ENCODE results near the gene ALPK1.

- TF ChIP-seq CEBPB (IDR thresholded peaks at IDR 0.05) (peak; percentile 94), EGR1 (IDR thresholded peaks at IDR 0.05) (no peak), TAF1 (IDR thresholded peaks at IDR 0.05; ENCODE audit: low read depth) (no peak), ZBTB7A (IDR thresholded peaks at IDR 0.05; ENCODE audit: low read depth) (no peak), RAD21 (IDR thresholded peaks at IDR 0.05; ENCODE audit: low read depth) (no peak)
- TF ChIP-seq, protein P1, sequence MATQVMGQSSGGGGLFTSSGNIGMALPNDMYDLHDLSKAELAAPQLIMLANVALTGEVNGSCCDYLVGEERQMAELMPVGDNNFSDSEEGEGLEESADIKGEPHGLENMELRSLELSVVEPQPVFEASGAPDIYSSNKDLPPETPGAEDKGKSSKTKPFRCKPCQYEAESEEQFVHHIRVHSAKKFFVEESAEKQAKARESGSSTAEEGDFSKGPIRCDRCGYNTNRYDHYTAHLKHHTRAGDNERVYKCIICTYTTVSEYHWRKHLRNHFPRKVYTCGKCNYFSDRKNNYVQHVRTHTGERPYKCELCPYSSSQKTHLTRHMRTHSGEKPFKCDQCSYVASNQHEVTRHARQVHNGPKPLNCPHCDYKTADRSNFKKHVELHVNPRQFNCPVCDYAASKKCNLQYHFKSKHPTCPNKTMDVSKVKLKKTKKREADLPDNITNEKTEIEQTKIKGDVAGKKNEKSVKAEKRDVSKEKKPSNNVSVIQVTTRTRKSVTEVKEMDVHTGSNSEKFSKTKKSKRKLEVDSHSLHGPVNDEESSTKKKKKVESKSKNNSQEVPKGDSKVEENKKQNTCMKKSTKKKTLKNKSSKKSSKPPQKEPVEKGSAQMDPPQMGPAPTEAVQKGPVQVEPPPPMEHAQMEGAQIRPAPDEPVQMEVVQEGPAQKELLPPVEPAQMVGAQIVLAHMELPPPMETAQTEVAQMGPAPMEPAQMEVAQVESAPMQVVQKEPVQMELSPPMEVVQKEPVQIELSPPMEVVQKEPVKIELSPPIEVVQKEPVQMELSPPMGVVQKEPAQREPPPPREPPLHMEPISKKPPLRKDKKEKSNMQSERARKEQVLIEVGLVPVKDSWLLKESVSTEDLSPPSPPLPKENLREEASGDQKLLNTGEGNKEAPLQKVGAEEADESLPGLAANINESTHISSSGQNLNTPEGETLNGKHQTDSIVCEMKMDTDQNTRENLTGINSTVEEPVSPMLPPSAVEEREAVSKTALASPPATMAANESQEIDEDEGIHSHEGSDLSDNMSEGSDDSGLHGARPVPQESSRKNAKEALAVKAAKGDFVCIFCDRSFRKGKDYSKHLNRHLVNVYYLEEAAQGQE (IDR thresholded peaks at IDR 0.05; ENCODE audit: low read depth): no peak
Observed at GRCh38 chr4:112296949-112297880, at the start of gene ALPK1.

Measured in Ishikawa (cell line).